HS-27A (cell line): Measurements from ENCODE around the gene GALNS.
"Not testable (repeated sequence)": the region's sequence is repeated elsewhere in the genome, so short reads cannot be mapped to it uniquely, and the experiment has no call there.

Source experiments
- DNase-seq: peaks from one replicate; pipeline ENCODE4 v3.0.0-alpha.2; 2012; ENCODE audit warnings: low read depth, missing footprints

GALNS gene

DNA sequence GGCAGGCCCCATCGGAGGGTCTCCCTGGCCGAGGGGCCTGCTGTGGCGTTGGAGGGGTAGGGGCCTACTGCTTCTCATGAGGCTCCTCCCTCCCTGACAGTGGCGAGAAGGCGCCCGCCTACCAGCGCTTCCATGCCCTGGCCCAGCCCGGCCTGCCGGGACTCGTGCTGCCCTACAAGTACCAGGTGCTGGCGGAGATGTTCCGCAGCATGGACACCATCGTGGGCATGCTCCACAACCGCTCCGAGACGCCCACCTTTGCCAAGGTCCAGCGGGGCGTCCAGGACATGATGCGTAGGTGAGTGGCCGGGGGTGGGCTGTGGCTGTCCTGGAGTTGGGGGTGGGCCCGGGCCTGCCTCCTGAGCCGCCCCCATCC is 51.4 kb downstream of the GALNS start:
- DNase-seq, result no peak

GRCh38 chr16:88804552-88805339 is 52.0 kb downstream of the GALNS start:
- no peak for DNase-seq

DNA sequence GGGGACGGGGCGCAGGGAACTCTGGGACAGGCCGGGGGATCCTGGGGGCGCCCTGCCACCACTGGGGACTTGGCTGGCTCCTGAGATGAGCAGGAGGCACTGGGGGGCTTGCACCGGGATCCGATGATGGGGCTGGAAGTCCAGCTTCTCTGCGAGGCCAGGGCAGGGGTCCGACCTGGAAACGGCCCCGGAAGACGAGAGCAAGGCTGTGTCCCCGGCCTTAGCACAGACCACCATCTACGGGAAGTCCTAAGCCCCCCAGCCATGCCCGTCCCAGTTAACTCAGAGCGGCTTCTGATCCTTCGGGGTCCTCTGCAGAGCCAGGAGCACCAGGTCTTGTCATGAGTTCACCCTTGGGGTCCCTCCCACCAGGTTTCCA is 52.6 kb downstream of the GALNS start:
- DNase-seq, result no peak

GRCh38 chr16:88803264-88803987 is 53.3 kb downstream of the GALNS start, which contains the start of gene CDT1:
Gene CDT1, plus strand, starts transcription at chr16:88803789. Its CDS starts 43 bp downstream, at chr16:88803832.
- no peak for DNase-seq

DNA sequence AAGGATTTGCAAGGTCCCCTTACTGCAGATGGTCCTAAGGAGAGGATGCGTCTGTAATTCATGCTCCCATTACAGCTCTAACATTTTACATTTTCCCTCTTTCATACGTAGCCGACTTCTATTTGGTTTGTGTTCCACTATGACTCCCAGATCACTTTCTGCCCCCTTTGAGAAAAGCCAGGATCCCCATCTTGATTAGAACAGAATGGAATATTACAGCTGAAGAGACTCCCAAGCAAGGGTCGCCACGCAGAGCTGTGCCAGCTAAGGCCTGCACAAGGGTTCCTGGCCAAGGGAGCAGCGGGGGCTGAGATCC is 56.5 kb downstream of the GALNS start:
- DNase-seq, result no peak

DNA sequence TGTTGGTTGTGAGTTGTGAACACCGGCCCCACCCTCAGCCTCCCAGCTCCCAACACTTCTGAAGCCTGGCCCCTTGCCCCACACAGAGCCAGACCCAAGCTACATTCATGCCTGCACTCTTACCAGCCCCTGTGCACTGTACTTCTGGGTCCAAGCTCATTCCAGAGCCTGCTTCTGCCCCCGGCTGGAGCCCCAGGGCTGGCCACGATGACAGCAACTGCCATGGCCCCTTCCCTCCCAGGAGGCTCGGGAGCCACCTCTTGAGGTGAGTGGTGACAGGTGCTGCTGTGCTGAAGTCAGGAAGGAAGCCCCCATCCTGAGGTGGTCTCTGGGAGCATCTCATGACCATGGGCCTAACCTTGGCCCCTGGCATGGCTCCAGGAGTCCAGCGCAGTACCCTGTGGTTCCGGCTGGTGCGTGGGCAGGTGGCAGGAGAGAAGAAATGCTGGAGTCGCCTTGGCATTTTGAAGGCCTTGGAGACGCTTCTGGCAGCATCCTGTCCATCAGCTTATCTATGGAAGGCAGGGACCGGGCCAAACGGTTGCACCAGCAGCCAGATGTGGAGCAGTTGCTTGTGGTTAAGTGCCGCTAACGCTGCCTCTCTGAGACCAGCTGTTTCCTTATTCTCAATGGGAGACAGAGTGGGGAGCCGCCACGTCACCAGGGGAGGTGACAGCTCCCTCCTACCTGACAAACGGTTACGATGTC is 57.0 kb downstream of the GALNS start:
- no peak for DNase-seq

DNA sequence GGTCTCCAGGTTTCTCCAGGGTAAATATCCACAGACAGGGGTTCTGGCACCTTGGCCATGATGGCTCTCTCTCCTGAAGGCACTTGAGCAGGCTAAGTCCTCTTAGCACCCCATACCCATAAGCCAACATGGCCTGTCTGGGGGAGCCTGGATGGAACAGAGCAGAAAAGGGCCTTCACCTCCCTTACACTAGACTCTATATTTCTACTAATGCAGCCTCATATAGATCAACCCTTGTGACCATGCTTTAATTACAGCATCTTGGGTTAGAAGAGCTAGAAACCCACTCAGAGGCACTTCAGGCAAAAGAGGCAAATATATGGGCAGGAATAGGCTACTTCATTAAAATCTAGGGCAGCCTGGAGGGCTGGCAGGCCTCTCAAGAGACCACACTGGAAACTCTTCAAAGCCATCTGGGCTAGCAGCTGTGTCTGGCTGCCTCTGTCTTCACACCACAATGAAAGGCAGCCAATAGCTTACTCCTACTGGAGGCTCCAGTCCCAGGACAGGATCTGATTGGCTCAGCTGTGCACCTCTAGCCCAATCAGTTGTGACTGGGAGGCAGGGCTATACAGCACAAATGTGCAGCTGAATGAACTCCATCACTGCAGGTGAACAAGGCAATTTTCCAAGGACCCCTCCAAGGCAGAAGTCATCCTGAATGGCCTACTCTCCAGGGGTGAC is 57.8 kb downstream of the GALNS start:
- no peak for DNase-seq

- DNase-seq, result no peak
Observed at GRCh38 chr16:88798073-88798472, 58.7 kb downstream of the GALNS start.

DNA sequence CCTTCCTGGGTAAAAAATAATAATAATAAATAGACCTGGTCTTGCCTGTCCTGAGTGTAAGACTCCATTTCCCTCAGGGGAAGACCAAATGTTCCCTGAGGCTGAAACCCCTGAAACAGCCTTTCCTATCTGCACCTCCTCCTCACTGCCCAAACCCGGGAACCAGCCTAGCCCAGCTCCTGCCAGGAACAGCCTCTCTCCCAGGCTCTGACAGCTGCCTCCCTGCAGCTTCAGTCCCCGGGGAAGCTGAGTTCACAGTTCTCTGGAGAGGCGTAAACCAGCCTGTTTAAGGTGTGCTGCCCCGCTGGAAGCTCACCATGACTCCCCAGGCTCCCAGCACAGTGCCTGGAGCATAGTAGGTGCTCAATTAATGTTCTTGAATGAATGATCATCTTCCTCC is 60.5 kb downstream of the GALNS start:
- DNase-seq, result no peak

DNA sequence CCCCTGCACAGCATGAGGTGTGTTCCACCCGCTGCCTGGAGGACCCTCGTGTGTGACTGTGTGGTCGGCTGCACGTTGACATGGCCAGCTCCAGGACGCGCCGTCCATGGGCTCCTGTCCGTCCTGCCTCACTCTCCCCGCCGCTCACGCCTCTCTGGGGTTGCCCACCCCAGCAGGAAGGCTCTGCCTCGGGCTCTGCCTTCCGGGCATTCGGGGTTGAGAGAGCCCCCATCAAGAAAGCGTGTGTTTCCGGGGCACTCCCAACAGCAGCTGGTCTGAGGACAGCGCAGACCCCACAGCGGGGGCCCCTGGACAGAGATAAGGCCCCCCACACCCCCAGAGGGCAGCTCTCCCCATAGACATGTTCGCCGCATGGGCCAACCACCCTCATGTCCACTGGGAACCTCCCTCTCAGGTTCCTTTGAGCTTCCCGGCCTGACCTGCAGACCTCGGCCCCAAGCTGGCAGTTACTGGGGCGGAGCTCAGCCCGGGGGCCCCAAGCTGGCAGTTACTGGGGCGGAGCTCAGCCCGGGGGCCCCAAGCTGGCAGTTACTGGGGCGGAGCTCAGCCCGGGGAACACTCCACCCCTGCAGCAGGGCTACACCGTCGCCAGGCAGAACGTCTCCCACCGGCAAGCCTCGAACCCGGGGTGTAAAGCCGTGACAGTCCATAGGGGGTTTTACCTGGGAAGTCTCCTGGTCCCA is 63.3 kb downstream of the GALNS start:
- no peak for DNase-seq

DNA sequence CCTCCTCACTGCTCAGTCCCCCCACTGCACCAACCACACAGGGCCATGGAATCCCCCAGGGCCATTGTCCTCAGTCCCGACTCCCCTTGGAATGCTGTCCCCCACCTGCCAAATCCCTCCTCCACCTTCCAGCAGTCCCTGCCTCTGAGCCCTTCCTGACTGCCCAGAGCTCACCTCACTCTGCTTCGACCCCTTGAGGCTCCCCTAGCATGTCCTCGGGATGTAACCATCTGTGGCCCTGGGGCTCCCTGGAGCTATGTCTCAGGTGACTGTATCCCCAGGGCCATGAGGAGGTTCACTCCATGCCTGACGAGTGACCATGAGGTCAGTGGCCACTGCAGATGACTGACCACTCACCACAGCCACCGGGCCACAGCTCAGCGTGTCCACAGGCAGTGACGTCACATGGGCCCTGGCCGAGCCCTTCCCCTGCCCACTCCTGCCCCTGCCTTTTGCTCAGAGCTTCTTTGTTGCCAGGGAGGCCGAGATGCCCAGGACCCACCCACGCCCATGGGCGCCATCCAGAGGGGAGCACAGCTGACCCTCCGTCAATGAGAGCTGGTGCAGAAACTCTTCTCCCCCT is 64.0 kb downstream of the GALNS start:
- DNase-seq, result no peak

GRCh38 chr16:88792078-88792550 is 64.6 kb downstream of the GALNS start:
- no peak for DNase-seq

- no peak for DNase-seq
Observed at GRCh38 chr16:88790312-88791211, 66.2 kb downstream of the GALNS start.

GRCh38 chr16:88789594-88789993 is 67.2 kb downstream of the GALNS start:
- DNase-seq, result no peak

DNA sequence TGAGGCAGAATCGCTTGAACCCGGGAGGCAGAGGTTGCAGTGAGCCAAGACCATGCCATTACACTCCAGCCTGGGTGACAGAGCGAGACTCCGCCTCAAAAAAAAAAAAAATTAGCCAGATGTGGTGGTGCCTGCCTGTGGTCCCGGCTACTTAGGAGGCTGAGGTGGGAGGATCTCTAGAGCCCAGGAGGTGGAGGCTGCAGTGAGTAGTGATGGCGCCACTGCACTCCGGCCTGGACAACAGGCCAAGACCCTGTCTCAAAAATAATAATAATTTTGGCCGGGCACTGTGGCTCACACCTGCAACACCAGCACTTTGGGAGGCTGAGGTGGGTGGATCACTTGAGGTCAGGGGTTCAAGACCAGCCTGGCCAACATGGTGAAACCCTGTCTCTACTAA is 68.0 kb downstream of the GALNS start:
- DNase-seq, result not testable (repeated sequence)

- no peak for DNase-seq
Observed at GRCh38 chr16:88787579-88788314, 69.0 kb downstream of the GALNS start.

GRCh38 chr16:88785106-88785924 is 71.4 kb downstream of the GALNS start, which contains the start of gene PIEZO1:
Gene PIEZO1, minus strand, starts transcription at chr16:88785220. Its CDS starts 256 bp downstream, at chr16:88784964.
- no peak for DNase-seq

DNA sequence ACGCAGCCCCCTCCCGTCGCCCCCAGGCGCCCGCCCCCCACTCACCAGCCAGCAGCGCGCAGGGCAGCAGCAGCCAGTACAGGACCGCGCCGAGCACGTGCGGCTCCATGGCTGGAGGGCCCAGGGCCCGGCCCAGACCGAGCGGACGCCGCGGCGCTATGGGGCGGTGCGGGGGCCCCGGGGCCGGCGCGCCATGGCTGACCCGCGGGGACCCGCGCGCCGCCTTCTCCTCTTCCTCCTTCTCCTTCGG is 72.0 kb downstream of the GALNS start:
- DNase-seq, result no peak
